Vagina (tissue), 2 donors: Measurements from ENCODE around the gene RNF31.

Experiments used
- CTCF ChIP-seq, 3 experiments: fragments of 450-650 bp in 2 of 3; fragments of 200-600 bp in 1 of 3; sonication (generic) in 1 of 3; IDR thresholded peaks; one replicate each; pipeline ENCODE4 v1.5.1; 2017 to 2019; ENCODE audit warnings: antibody characterized with exemption in 3 of 3, mild to moderate bottlenecking in 2 of 3, moderate library complexity in 2 of 3
- POLR2A ChIP-seq, 2 donors: fragments of 450-650 bp; IDR thresholded peaks; one replicate each; pipeline ENCODE4 v1.6.1; 2017; ENCODE audit warnings: antibody characterized with exemption in 2 of 2, mild to moderate bottlenecking in 2 of 2, moderate library complexity in 2 of 2
- POLR2AphosphoS5 ChIP-seq, 2 donors: sonication (generic); formaldehyde crosslinking; IDR thresholded peaks; one replicate each; pipeline ENCODE4 v1.9.0; 2017; ENCODE audit warnings: antibody characterized with exemption in 2 of 2, mild to moderate bottlenecking in 2 of 2, low read depth in 1 of 2; ENCODE audit not compliant: insufficient read depth in 1 of 2

GRCh38 chr14:24119691-24120090, 27.6 kb upstream of the RNF31 start:
- TF ChIP-seq CTCF (IDR thresholded peaks at IDR 0.05) (no peak), POLR2A (IDR thresholded peaks at IDR 0.05) (no peak), POLR2AphosphoS5 (IDR thresholded peaks at IDR 0.05; ENCODE audit: insufficient read depth in 1 of 2, low read depth in 1 of 2) (no peak)
